Measurements from ENCODE around the gene SOX1.

The SOX1 gene

DNA sequence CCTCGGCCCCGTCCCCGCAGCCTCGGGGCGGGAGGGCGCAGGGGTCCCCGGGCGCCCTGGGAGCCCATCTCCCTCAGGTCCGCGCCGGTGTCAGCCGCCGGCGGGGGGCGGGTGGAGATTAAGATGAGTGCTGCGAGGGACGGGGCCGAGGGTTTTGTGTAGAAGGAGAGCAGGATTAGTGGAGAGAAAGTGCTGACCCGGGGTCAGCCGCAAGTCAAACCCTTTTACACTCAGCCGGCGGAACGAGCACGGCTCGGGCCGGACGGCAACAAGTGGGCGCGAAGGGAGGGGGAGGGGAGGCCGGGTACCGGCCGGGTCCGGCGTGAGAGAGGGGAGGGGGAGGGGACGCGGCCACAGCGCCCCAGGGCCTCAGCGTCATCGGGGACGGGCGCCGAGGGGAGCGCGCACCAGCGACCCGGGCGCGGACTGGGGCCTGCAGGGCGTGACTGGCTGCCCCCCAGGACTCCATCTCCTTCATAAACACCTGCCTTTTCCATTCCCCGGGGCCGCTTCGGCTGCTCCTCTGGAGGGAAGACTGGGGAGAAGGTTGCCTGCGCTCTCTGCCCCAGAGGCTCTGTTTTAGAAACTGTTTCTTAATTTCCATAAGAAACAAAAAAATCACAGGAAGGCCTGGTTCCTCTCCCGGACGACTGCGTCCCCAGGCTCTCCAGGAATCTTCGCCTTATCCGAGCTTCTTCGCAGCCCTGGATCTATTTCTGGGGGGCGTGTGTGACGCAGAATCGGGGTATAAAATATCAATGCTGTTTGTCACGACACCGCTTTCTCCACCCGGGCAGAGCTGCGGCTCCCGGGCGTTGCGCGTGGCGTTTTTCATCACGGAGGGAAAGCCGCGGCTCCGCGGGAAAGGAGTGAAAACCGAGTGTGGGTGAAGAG lies 6.5 kb downstream of the SOX1 start:
- H3K9ac ChIP-seq (ENCODE audit: low read depth, low read length): no peak overlapping the region
- H3K4me3 ChIP-seq (ENCODE audit: low read length): peak overlapping the region; percentile 50
- H3K27me3 ChIP-seq (ENCODE audit: insufficient read depth, low read length): peaks cover 85% of the 10 kb centered on the region
- H3K36me3 ChIP-seq (ENCODE audit: insufficient read depth, low read length): no peaks in the 10 kb centered on the region
- no peaks in the 10 kb centered on the region for H3K9me3 ChIP-seq (ENCODE audit: insufficient read depth, low read depth, low read length)
- peak overlapping the region; percentile 66; the same call in 1 of the 2 replicates for H3K27ac ChIP-seq (ENCODE audit: low read depth, low read length)
- WGBS: under 1% methylated on average over 75 of the region's 77 CpGs
- peaks cover 15% of the 10 kb centered on the region for H3K4me1 ChIP-seq (ENCODE audit: insufficient read depth, low read length)

DNA sequence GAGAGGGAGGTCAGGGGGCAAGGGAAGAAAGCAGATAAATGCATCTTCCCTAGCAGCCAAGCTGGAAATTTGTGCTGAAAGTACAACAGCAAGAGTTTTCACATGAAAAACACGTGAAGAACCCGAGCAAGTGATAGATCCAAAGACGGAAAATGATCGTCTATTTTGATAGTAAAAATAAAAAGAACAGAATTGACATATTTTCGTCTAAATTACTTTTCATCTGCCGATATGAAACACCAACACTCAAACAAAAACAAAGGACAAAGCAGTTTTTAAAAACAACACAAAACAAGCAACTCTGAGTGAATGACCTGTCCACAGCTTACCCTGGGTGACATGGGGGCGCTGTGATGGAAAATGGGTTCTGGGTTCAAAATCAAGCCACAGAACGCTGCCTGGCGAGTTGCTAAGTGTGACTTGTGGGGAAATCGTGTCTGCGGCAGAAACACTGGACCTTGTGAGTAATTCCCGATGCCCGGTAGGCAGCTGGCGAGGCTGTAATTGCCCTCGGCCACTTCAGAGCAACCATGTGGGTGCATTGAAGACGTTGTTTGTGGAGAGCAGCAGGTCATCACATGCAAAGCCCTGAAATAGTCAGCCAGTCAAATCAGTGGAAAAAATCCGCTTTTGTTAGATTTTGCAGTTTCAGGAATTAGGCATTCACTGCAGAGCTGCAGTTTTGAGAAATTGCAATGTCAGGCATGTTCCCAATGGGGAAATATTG lies 7.4 kb downstream of the SOX1 start:
- H3K27me3 ChIP-seq (ENCODE audit: insufficient read depth, low read length): peaks cover 82% of the 10 kb centered on the region
- peaks cover 16% of the 10 kb centered on the region for H3K4me1 ChIP-seq (ENCODE audit: insufficient read depth, low read length)
- H3K27ac ChIP-seq (ENCODE audit: low read depth, low read length): no peak overlapping the region; the same call in 1 of the 2 replicates
- H3K36me3 ChIP-seq (ENCODE audit: insufficient read depth, low read length): no peaks in the 10 kb centered on the region
- no peak overlapping the region for H3K9ac ChIP-seq (ENCODE audit: low read depth, low read length)
- H3K9me3 ChIP-seq (ENCODE audit: insufficient read depth, low read depth, low read length): no peaks in the 10 kb centered on the region
- WGBS: 1% methylated on average over 17 of the region's 17 CpGs
- H3K4me3 ChIP-seq (ENCODE audit: low read length): peak overlapping the region; percentile 50

DNA sequence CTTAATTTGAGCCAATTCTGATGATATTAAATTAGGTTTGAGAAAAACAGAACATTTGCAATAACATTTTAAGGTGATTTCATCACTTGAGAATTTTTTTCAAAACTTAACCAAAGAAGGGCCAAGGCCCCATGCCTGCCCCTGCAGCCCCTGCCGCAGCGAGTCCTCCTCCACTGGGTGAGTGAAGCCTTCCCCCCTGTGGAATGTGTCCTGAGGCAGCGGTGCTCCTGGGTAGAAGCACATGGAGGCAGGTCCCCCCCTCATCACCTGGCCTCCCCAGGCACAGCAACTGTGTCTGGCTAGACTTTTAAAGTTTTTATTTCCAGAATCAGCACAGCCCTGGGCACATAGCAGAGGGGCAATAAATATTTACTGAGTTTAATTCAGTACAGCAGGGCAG lies 10.8 kb downstream of the SOX1 start:
- 20% methylated on average over 3 of the region's 3 CpGs for WGBS
- Histone ChIP-seq H3K27ac (ENCODE audit: low read depth, low read length) (no peak overlapping the region), H3K36me3 (ENCODE audit: insufficient read depth, low read length) (no peaks in the 10 kb centered on the region), H3K4me1 (ENCODE audit: insufficient read depth, low read length) (peaks cover 23% of the 10 kb centered on the region), H3K4me3 (ENCODE audit: low read length) (no peak overlapping the region), H3K9ac (ENCODE audit: low read depth, low read length) (no peak overlapping the region), H3K9me3 (ENCODE audit: insufficient read depth, low read depth, low read length) (no peaks in the 10 kb centered on the region), H3K27me3 (ENCODE audit: insufficient read depth, low read length) (peaks cover 59% of the 10 kb centered on the region)

DNA sequence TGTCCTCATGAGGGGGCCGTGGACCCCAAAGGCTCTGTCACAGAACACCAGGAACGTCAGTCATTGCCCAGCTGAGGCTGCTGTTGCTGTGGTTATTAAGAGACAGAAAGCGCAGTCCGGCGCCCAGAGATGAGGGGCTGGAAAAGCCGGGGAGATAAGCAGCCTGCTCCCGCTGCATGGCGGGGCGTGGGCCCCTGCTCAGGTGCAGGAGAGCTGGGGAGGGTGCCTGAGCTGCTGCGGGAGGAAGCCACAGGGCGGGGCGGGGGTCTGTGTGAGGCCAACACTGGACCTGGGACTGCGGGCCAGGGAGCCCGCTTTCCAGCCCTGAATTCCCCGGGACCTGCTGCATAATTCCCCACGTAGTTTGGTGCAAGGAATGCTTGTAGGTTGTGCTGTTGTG lies 11.3 kb downstream of the SOX1 start:
- peaks cover 59% of the 10 kb centered on the region for H3K27me3 ChIP-seq (ENCODE audit: insufficient read depth, low read length)
- no peak overlapping the region for H3K9ac ChIP-seq (ENCODE audit: low read depth, low read length)
- WGBS: 21% methylated on average over 16 of the region's 16 CpGs
- H3K36me3 ChIP-seq (ENCODE audit: insufficient read depth, low read length): no peaks in the 10 kb centered on the region
- H3K27ac ChIP-seq (ENCODE audit: low read depth, low read length): no peak overlapping the region
- peaks cover 23% of the 10 kb centered on the region for H3K4me1 ChIP-seq (ENCODE audit: insufficient read depth, low read length)
- H3K9me3 ChIP-seq (ENCODE audit: insufficient read depth, low read depth, low read length): no peaks in the 10 kb centered on the region
- H3K4me3 ChIP-seq (ENCODE audit: low read length): no peak overlapping the region

DNA sequence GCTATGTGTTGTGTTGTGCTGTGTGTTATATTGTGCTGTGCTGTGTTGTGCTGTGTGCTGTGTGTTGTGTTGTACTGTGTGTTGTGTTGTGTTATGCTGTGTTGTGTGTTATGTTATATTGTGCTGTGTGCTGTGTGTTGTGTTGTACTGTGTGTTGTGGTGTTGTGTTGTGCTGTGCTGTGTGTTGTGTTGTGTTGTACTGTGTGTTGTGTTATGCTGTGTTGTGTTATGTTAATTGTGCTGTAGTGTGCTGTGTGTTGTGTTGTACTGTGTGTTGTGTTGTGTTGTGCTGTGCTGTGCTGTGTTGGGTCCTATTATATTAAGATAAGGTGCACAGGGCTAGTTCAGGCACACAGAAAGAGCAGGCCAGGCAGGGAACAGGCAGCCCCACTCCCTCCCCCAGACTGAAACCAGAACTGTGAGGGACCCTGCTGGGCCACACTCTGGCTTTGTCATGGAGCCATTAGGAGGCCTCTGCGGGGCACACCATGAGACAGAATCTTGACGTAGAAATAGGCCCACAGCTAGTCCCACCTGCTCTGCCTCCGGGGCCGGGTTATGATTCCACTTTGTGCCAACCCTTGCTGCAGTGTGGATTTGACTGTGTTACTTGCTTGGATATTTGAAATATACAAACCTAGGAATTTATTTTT lies 12.1 kb downstream of the SOX1 start:
- Histone ChIP-seq H3K9me3 (ENCODE audit: insufficient read depth, low read depth, low read length) (peaks cover 6% of the 10 kb centered on the region; the same call in 1 of the 2 replicates), H3K36me3 (ENCODE audit: insufficient read depth, low read length) (no peaks in the 10 kb centered on the region), H3K27me3 (ENCODE audit: insufficient read depth, low read length) (peaks cover 54% of the 10 kb centered on the region), H3K4me1 (ENCODE audit: insufficient read depth, low read length) (peaks cover 19% of the 10 kb centered on the region), H3K27ac (ENCODE audit: low read depth, low read length) (peak overlapping the region; percentile 42; the same call in 1 of the 2 replicates), H3K4me3 (ENCODE audit: low read length) (no peak overlapping the region), H3K9ac (ENCODE audit: low read depth, low read length) (no peak overlapping the region)
- 7% methylated on average over 4 of the region's 4 CpGs for WGBS

DNA sequence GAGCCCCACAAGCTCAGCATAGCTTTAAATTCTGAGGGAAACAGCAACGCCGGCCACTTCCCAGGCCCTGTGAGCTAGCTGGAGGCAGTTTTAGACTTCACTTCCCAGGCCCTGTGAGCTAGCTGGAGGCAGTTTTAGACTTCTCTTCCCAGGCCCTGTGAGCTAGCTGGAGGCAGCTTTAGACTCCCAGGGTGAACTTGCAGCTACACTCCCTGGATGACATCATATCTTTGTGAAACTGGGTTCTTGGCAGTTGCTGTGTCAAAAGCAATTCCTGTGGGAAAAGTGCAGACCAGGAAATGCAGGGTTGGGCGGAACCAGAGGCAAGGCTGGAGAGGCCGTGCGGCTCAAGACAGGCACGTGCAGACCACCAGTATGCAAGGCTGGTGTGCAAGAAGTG lies 12.7 kb downstream of the SOX1 start:
- peaks cover 12% of the 10 kb centered on the region for H3K4me1 ChIP-seq (ENCODE audit: insufficient read depth, low read length)
- H3K9me3 ChIP-seq (ENCODE audit: insufficient read depth, low read depth, low read length): peaks cover 13% of the 10 kb centered on the region
- H3K27ac ChIP-seq (ENCODE audit: low read depth, low read length): peak overlapping the region; percentile 42; the same call in 1 of the 2 replicates
- H3K27me3 ChIP-seq (ENCODE audit: insufficient read depth, low read length): peaks cover 47% of the 10 kb centered on the region
- WGBS: 51% methylated on average over 6 of the region's 6 CpGs
- no peak overlapping the region for H3K9ac ChIP-seq (ENCODE audit: low read depth, low read length)
- H3K36me3 ChIP-seq (ENCODE audit: insufficient read depth, low read length): no peaks in the 10 kb centered on the region
- H3K4me3 ChIP-seq (ENCODE audit: low read length): no peak overlapping the region

DNA sequence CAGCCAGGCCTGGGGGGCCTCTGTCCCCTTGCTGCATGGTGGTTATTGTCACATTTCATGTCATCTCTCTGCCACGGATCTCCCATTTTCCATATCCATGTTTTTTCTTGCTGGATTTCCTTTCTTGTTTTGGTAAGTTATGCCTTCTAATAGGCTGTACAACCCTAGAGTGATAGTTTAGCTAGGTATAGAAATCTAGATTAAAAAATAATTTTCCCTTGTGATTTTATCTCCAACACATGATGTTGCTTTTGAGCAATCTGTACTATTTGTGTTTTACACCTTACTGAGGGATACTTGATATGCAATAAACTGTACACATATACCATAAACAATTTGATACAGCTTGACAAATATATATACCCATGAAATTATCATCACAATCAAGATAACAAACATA lies 17.0 kb downstream of the SOX1 start:
- WGBS: no CpG with 5 or more reads among the region's 1 CpG
- Histone ChIP-seq H3K4me3 (ENCODE audit: low read length) (no peak overlapping the region), H3K36me3 (ENCODE audit: insufficient read depth, low read length) (no peaks in the 10 kb centered on the region), H3K4me1 (ENCODE audit: insufficient read depth, low read length) (peaks cover 8% of the 10 kb centered on the region), H3K27ac (ENCODE audit: low read depth, low read length) (no peak overlapping the region), H3K27me3 (ENCODE audit: insufficient read depth, low read length) (peaks cover 12% of the 10 kb centered on the region; the same call in 1 of the 2 replicates), H3K9me3 (ENCODE audit: insufficient read depth, low read depth, low read length) (peaks cover 26% of the 10 kb centered on the region), H3K9ac (ENCODE audit: low read depth, low read length) (no peak overlapping the region)

DNA sequence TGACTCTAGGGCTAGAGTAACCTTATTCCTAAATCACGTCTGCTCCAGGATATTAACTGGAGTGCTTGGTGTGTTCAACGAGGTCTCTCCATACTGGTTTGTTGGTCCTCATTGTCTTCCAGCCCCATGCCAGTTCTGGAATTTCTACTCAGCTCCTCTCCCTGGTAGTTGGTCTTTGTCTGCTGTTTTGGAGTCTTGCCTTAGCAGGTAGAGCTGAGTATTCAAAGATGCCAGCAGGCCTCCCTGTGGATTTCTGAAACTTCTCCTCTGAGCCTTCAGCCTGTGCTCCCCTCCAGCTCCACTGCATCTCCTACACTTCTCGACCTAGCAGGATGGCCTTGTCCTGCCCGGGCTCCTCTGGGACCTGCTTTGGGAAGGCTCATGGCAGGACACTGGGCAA lies 25.5 kb downstream of the SOX1 start:
- Histone ChIP-seq H3K36me3 (ENCODE audit: insufficient read depth, low read length) (no peaks in the 10 kb centered on the region), H3K9ac (ENCODE audit: low read depth, low read length) (no peak overlapping the region), H3K4me3 (ENCODE audit: low read length) (no peak overlapping the region), H3K9me3 (ENCODE audit: insufficient read depth, low read depth, low read length) (no peaks in the 10 kb centered on the region), H3K27me3 (ENCODE audit: insufficient read depth, low read length) (peaks cover 22% of the 10 kb centered on the region), H3K4me1 (ENCODE audit: insufficient read depth, low read length) (peaks cover 5% of the 10 kb centered on the region; the same call in 1 of the 2 replicates), H3K27ac (ENCODE audit: low read depth, low read length) (no peak overlapping the region; the same call in 1 of the 2 replicates)
- 71% methylated on average over 4 of the region's 4 CpGs for WGBS

DNA sequence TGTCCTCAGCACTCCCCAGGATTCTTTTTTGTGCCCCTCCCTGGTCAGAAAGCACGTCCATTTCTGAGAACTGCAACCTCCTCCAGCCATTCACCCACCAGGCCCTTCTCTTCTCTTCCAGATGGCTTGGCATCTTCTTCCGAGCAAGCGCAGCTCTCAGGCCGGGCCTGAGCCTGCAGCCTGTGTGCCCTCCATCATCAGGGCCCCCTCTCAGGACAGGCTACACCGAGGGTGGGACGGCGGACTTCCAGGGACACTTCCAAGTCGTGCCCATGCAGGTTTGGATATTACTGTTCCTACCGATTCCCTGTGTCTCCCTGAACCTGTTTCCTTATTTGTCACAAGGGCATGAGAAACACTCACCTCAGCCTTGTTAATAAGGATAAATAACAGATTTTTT lies 28.4 kb downstream of the SOX1 start:
- WGBS: 93% methylated on average over 9 of the region's 9 CpGs
- Histone ChIP-seq H3K27ac (ENCODE audit: low read depth, low read length) (no peak overlapping the region), H3K9me3 (ENCODE audit: insufficient read depth, low read depth, low read length) (no peaks in the 10 kb centered on the region), H3K27me3 (ENCODE audit: insufficient read depth, low read length) (peaks cover 36% of the 10 kb centered on the region), H3K36me3 (ENCODE audit: insufficient read depth, low read length) (no peaks in the 10 kb centered on the region), H3K4me3 (ENCODE audit: low read length) (no peak overlapping the region), H3K4me1 (ENCODE audit: insufficient read depth, low read length) (peaks cover 8% of the 10 kb centered on the region; the same call in 1 of the 2 replicates), H3K9ac (ENCODE audit: low read depth, low read length) (no peak overlapping the region)

DNA sequence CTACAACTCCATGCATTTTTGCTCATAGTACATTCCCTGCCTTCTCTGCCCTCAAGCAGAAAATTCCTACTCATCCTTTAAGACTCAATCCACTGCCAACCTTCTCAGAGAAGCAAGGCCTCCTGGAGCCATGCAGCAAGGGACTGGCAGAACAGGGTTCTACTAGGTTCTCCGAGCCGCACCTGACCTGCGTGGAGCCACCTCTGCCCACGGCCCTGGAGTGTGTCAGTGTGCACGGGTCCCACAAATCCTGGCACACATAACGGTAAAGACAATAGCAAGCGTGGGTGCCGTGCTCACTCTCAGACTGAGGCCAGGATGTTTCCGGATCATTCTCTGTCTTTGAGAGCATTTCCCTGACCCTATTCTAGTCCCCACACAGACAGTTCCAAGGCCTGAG lies 30.0 kb downstream of the SOX1 start:
- Histone ChIP-seq H3K4me1 (ENCODE audit: insufficient read depth, low read length) (peaks cover 15% of the 10 kb centered on the region; the same call in 1 of the 2 replicates), H3K27me3 (ENCODE audit: insufficient read depth, low read length) (peaks cover 50% of the 10 kb centered on the region), H3K9me3 (ENCODE audit: insufficient read depth, low read depth, low read length) (no peaks in the 10 kb centered on the region), H3K36me3 (ENCODE audit: insufficient read depth, low read length) (no peaks in the 10 kb centered on the region), H3K27ac (ENCODE audit: low read depth, low read length) (no peak overlapping the region), H3K9ac (ENCODE audit: low read depth, low read length) (no peak overlapping the region), H3K4me3 (ENCODE audit: low read length) (no peak overlapping the region)
- WGBS: 95% methylated on average over 9 of the region's 9 CpGs

DNA sequence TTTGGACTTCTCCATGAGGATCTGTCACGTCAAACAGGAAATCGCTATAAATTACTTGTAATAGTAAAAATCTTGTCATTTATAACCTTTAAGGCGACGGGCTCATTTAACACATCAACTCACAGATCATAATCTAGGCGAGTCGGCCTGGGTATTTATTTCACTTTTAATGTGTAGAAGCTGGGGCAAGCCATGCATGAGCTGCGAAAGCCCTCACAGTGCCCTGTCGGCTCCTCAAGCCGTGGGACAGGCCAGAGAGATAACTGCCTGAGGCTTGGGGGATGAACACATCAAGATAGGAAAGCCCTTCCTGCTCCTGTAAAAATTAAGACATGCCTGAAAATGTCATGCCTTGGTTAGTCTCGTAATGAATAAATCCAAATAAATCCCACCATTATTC lies 30.8 kb downstream of the SOX1 start:
- H3K9me3 ChIP-seq (ENCODE audit: insufficient read depth, low read depth, low read length): no peaks in the 10 kb centered on the region
- peaks cover 18% of the 10 kb centered on the region for H3K4me1 ChIP-seq (ENCODE audit: insufficient read depth, low read length)
- no peak overlapping the region for H3K4me3 ChIP-seq (ENCODE audit: low read length)
- no peak overlapping the region for H3K9ac ChIP-seq (ENCODE audit: low read depth, low read length)
- no peaks in the 10 kb centered on the region for H3K36me3 ChIP-seq (ENCODE audit: insufficient read depth, low read length)
- H3K27me3 ChIP-seq (ENCODE audit: insufficient read depth, low read length): peaks cover 58% of the 10 kb centered on the region
- 97% methylated on average over 7 of the region's 10 CpGs for WGBS
- no peak overlapping the region for H3K27ac ChIP-seq (ENCODE audit: low read depth, low read length)
